Activated CD8-positive, alpha-beta T cell treated with anti-CD3 and anti-CD28 coated beads for 36 hours (primary cell): Measurements from ENCODE around the gene SLC3A2. TPM values are rescaled to one million over a fixed set of nuclear protein-coding genes. Genes with fewer than 3 reads are reported as not detected.

ENCODE experiments used
- ATAC-seq: fragments of 200-7000 bp; cut with Tn5 transposase; one replicate; pipeline ENCODE4 v1.10.0; 2021; ENCODE audit warnings: mild to moderate bottlenecking, moderate library complexity
- CTCF ChIA-PET: fragments of 350-600 bp; sonication (Branson Sonifier 250); formaldehyde crosslinking; loops from one replicate; lab custom pipeline; 2021; ENCODE audit warnings: antibody characterized with exemption; lab: Charles Lee
- POLR2A ChIA-PET: fragments of 350-600 bp; sonication (Branson Sonifier 250); formaldehyde crosslinking; loops from one replicate; lab custom pipeline; 2021; ENCODE audit warnings: antibody characterized with exemption; lab: Charles Lee
- DNase-seq: peaks from one replicate; pipeline ENCODE4 v3.0.0-alpha.2; 2020
- H3K27ac Mint-ChIP-seq: one replicate; pipeline ENCODE4 v1.8.0; 2021; ENCODE audit warnings: mild to moderate bottlenecking, mixed read lengths
- H3K27me3 Mint-ChIP-seq: one replicate; pipeline ENCODE4 v1.8.0; 2021; ENCODE audit warnings: mixed read lengths
- H3K36me3 Mint-ChIP-seq: one replicate; pipeline ENCODE4 v1.8.0; 2021; ENCODE audit warnings: low read depth, mixed read lengths
- H3K4me1 Mint-ChIP-seq: one replicate; pipeline ENCODE4 v1.8.0; 2021; ENCODE audit warnings: low read depth, mixed read lengths
- H3K4me3 Mint-ChIP-seq: one replicate; pipeline ENCODE4 v1.8.0; 2021; ENCODE audit warnings: mild to moderate bottlenecking, moderate library complexity, mixed read lengths
- H3K9me3 Mint-ChIP-seq: one replicate; pipeline ENCODE4 v1.8.0; 2021; ENCODE audit warnings: mixed read lengths
- CTCF ChIP-seq: fragments of 200-600 bp; IDR thresholded peaks from one replicate; pipeline ENCODE4 v1.8.0; 2022; ENCODE audit warnings: antibody characterized with exemption, mild to moderate bottlenecking
- intact Hi-C: fragments of 100-400 bp; cut with micrococcal nuclease; formaldehyde crosslinking; loops from one replicate; pipeline ENCODE4 v1.10.0; 2022
- total RNA-seq, 2 experiments: library from RNA; stranded (reverse); gene quantifications; one replicate each; pipeline ENCODE4 v1.2.3, GENCODE V29; 2021

The SLC3A2 gene
- total RNA-seq, 2 experiments from 2014 or later, result 299 to 315 TPM

GRCh38 chr11:62926680-62927455 is 46.2 kb downstream of the SLC3A2 start:
- Mint-ChIP-seq H3K27me3 (peaks cover 63% of the 10 kb centered on the region), H3K36me3 (no peaks in the 10 kb centered on the region), H3K9me3 (no peaks in the 10 kb centered on the region), H3K4me3 (no peak overlapping the region), H3K27ac (no peak overlapping the region), H3K4me1 (peaks cover 33% of the 10 kb centered on the region)
- ATAC-seq, result no peak
- ChIA-PET POLR2A (interaction anchor here (1.2 kb wide), 1 partner anchor 45 kb away, joined by 4 read pairs; the partner anchor contains the start of gene SLC3A2), CTCF (interaction anchor here (1.3 to 3.7 kb wide), 3 partner anchors 20 to 97 kb away, joined by 5 to 25 read pairs (median 9); no protein-coding TSS in a partner anchor)
- no peak for DNase-seq
- no peak for TF ChIP-seq CTCF
- intact Hi-C loops, result no loop called here

DNA sequence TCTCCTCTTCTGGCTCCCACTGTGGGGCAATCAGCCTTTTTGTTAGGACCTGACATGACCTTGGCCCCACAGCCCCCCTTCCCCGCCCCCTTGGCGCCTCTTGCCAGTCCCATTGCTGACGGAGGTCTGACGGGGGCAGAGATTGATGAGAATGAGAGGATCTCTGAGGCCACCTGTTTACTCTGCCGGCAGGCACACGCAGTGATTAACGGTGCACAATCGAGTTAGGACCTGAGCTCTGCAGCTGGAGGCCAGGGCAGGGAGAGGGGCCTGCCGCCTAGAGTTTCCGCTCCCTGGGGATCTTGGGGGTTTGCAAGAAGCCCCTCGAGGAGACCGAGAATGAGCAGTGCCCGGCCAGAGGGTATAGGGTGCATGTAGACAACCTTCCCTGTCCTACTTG is 47.3 kb downstream of the SLC3A2 start:
- ATAC-seq (no peak), DNase-seq (no peak)
- H3K4me3 Mint-ChIP-seq, result no peak overlapping the region
- intact Hi-C loops, result no loop called here
- peaks cover 56% of the 10 kb centered on the region for H3K27me3 Mint-ChIP-seq
- H3K4me1 Mint-ChIP-seq, result peaks cover 24% of the 10 kb centered on the region
- no peaks in the 10 kb centered on the region for H3K36me3 Mint-ChIP-seq
- ChIA-PET POLR2A (no interaction called here), CTCF (interaction anchor here (1.2 to 2.0 kb wide), 2 partner anchors 22 to 24 kb away, joined by 3 to 9 read pairs; no protein-coding TSS in a partner anchor)
- TF ChIP-seq CTCF, result no peak
- H3K9me3 Mint-ChIP-seq, result no peaks in the 10 kb centered on the region
- H3K27ac Mint-ChIP-seq, result no peak overlapping the region

DNA sequence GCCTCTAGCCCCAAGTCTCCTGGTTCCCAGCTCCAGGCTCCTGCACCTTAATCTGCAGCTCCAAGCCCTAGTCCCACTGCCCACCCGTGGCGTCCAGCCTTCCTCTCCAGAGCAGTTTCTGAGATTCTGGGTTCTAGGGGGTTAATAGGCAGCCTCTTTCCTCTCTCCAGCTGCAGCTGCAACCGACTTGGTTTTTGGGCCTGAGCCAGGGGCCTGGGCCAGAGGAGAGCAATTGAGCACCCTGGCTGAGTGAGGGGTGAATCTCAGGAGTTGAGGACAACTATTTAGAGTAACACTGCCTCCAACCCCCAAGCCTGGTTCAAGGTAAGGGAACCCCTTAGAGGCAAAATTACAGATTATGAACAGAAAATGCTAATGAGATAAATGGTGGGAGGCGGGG is 49.5 kb downstream of the SLC3A2 start:
- POLR2A ChIA-PET, result no interaction called here
- H3K27me3 Mint-ChIP-seq, result peaks cover 49% of the 10 kb centered on the region

GRCh38 chr11:62930666-62931065 is 50.0 kb downstream of the SLC3A2 start:
- no peaks in the 10 kb centered on the region for H3K9me3 Mint-ChIP-seq
- ChIA-PET POLR2A (no interaction called here), CTCF (interaction anchor here (1.6 to 2.1 kb wide), 2 partner anchors 24 to 93 kb away, joined by 6 to 10 read pairs; no protein-coding TSS in a partner anchor)
- H3K27ac Mint-ChIP-seq, result no peak overlapping the region
- peaks cover 8% of the 10 kb centered on the region for H3K4me1 Mint-ChIP-seq
- H3K4me3 Mint-ChIP-seq, result no peak overlapping the region
- no peak for TF ChIP-seq CTCF
- H3K36me3 Mint-ChIP-seq, result no peaks in the 10 kb centered on the region
- DNase-seq (no peak), ATAC-seq (no peak)
- H3K27me3 Mint-ChIP-seq, result peaks cover 43% of the 10 kb centered on the region
- intact Hi-C loops, result no loop called here

More for the DNA sequence above, 49.5 kb downstream of the SLC3A2 start:
- ATAC-seq (no peak), DNase-seq (no peak)
- intact Hi-C loops, result no loop called here
- peaks cover 13% of the 10 kb centered on the region for H3K4me1 Mint-ChIP-seq
- H3K27ac Mint-ChIP-seq, result no peak overlapping the region
- no peaks in the 10 kb centered on the region for H3K9me3 Mint-ChIP-seq
- TF ChIP-seq CTCF, result no peak
- H3K4me3 Mint-ChIP-seq, result no peak overlapping the region
- CTCF ChIA-PET, result interaction anchor here (0.8 kb wide), 1 partner anchor 24 kb away, joined by 3 read pairs; no protein-coding TSS in a partner anchor
- no peaks in the 10 kb centered on the region for H3K36me3 Mint-ChIP-seq
